AG08396 (cell line): ENCODE results near the gene NEK5.
"Not testable (repeated sequence)": the region's sequence is repeated elsewhere in the genome, so short reads cannot be mapped to it uniquely, and the experiment has no call there.

Experiments
- DNase-seq: peaks from one replicate; pipeline ENCODE4 v3.0.0; 2012; ENCODE audit warnings: low spot score, mixed read lengths

Gene NEK5, protein sequence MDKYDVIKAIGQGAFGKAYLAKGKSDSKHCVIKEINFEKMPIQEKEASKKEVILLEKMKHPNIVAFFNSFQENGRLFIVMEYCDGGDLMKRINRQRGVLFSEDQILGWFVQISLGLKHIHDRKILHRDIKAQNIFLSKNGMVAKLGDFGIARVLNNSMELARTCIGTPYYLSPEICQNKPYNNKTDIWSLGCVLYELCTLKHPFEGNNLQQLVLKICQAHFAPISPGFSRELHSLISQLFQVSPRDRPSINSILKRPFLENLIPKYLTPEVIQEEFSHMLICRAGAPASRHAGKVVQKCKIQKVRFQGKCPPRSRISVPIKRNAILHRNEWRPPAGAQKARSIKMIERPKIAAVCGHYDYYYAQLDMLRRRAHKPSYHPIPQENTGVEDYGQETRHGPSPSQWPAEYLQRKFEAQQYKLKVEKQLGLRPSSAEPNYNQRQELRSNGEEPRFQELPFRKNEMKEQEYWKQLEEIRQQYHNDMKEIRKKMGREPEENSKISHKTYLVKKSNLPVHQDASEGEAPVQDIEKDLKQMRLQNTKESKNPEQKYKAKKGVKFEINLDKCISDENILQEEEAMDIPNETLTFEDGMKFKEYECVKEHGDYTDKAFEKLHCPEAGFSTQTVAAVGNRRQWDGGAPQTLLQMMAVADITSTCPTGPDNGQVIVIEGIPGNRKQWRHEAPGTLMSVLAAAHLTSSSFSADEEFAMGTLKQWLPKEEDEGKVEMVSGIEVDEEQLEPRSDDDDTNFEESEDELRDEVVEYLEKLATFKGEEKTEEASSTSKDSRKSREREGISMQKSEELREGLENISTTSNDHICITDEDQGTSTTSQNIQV

DNA sequence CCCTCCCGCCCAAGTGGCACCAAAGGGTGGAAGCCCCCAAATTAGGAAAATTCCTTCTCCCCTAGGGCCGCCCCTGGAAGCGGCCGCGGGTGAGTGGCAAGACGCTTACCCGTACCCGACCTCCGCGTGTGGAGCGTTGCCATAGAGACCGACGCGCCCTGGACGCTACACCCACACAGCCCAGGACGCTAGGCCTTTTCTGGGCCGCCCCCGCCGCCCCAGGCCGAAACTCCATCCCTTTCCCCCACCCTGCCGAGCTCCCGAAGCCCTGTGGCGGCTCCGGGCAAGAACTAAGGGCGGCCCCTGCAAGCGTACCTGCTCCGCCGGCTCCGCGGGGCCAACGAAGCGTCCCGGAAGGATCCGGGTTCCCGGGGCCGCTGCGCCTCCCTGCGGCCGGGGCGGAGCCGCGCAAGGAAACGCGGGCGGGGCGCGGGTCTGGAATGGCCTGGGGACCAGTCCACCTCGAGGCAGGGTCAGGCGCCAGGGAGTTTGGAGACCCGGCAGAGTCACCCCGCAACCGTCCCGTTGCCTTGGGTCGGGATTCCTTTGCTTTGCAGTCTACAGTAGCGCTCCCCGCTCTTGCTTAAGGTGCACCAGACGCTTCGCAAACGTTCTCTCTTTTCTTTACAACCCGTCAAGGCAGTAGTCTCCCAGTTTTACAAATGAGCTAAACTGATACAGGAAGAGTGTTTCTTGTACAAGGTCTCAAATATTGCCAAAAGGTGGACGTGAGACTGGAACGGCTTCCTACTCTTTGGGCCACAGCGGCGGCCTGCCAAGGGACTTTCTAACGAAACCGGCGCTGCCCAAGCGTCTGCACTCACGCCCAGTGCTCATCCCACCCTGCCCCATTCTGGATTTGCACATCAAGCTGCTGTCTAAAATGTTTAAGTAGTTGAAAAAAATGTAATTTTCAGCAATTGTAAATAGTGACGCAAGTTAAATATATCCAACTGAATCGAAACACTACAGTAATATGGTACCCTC lies at the start of gene NEK5:
TSS of gene NEK5 (minus strand) at position 360 of the 987 bp plus-strand sequence. CDS start 1,591 bp downstream, outside the sequence.
- DNase-seq: peak; percentile 87

DNA sequence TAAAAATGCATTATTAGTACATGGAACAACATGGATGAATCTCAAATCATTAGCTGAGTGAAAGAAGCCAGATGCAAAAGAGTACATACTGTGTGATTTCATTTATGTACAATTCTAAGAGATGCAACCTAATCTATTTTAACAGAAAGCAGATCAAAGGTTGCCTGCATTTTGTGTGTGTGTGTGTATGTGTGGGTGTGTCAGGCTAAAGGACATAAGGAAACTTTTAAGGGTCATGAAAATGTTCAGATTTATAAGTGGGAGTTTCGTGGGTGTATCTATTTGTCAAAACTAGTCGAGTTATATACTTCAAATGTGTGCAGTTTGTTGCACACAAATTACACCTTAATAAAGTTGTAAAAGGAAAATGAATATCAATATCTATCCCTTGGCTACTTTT lies 48.4 kb upstream of the NEK5 start:
- DNase-seq: no peak

DNA sequence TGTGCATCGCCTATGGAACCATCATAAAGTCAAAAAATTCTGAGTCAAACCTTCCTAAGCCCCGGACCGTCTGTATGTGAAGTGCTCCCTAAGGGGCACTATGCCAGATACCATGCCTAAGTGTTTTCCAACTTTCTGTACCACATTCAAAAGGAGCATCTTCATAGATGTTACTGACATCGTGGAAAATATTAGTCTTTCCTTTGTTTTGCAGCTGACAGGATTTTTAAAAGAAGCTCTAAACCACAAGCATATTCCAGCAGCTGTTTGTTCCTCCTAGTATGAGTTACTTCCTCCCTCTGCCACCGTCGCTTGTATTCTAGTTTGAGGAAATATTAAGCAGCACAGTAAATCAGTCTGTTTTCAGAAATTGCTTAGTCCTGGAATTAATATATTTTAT lies 45.1 kb upstream of the NEK5 start:
- not testable (repeated sequence) for DNase-seq

DNA sequence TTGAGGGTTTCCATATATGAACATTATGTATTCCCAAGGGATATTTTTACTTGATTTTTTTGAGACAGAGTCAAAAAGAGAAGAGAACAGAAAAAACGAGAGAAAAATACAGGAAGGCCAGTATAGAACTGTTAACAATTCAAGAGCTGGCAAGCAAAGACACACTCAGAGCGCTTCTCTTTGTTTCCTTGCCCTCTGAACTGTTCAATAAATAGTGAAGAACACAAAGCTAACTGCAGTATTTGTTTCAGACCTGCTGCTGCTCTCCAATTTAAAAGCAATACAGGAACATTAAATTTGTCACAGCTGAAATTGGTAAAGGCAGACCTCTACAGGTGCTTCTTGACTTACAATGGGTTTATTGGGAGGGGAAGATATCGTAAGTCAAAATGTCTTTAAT lies 44.5 kb upstream of the NEK5 start:
- no peak for DNase-seq

DNA sequence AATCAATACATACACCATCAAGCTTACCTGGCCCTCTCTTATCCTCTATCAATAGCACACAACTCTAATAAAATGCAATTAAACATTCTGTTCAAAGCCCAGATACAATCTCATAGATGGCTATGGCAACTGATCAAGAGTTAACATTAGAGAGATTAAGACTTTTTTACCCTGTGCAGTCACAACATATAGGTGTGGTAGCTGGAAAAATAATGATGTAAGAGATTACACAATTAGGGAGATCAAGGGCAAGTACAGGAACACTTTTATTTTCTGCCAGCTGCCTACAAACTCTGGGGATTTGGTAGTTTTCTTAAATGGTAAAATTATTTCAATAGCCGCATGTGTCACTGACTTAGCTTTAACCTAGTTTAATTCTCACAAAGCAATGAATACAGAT lies 42.8 kb upstream of the NEK5 start:
- DNase-seq: not testable (repeated sequence)

DNA sequence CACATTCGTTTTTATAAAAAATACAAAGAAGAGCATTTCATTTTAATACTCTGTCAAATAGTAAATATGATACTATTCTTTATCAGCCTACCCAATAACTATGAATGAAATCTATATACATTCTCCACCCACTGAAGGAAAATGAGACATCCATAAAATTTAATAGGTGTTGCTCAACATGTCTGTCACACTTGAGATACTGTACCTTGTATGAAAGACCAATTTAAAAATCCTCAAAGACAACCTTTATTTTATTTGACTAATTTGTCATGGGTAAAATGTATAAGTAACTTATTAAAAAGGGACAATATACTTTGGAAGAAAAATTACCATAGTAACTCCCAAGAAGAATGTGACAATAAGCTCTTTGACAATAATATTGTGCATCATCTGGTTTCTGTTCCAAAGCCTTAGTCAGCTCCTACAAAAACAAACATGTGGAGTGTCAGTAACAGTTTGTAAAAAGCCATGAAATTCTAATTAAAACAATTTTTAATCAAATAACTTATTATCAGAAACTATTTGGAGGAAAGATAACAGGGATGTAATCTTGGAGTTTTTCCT lies 42.0 kb upstream of the NEK5 start:
- DNase-seq: not testable (repeated sequence)

DNA sequence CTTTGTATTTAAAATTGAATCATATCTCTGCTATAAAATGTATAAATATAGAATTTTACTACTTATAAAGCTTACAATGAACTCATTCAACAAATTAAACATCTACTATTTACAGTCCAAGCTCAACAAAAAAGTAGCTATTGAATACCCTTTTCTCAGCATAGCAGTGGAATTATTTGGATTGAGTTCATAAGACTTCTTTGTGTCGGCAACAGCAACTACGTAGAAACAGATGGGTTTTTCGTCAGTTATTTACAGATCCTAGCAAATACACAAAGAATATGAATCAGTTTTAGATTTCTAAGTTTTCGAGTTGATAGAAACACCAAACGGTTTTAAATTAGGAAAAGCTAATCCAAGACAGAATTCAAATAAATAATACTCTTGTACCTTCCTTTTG lies 41.0 kb upstream of the NEK5 start:
- DNase-seq: no peak

DNA sequence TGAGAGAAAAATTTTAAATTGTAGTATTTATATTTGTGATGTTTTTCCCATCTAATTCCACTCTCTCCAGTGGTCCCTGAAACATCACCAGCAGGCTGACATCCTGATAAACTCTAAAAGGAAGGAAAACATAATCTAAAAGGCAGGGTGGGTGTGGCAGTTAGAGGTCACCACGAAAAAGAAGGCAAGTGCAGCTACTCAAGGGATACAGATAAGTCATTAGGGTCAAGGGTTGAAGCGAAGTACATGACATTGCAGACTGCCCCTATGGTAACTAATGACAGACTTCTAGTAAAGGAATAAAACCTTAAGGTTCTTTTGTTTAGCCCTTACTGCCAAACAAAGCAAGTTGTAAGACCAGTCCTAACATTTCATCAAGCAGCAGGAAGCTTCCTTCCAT lies 36.5 kb upstream of the NEK5 start:
- no peak for DNase-seq

DNA sequence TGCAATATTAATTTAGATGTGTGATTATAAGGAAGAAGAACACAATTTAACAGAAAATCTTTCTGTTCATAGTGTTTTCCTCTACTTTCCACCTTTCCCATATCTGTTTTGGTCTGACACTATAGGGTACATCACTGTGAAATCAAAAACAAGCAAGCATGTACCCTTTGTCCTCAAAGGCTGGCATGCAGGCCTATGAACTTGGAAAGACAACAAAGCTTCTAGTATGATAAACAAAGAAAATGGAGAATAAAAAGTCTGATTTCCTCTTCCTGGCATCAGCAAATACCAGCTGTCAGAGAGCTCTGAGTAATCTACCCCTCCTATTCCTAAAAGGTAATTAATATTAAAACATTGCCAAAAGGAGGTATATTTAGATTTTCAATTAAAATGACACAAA lies 36.1 kb upstream of the NEK5 start:
- DNase-seq: no peak

DNA sequence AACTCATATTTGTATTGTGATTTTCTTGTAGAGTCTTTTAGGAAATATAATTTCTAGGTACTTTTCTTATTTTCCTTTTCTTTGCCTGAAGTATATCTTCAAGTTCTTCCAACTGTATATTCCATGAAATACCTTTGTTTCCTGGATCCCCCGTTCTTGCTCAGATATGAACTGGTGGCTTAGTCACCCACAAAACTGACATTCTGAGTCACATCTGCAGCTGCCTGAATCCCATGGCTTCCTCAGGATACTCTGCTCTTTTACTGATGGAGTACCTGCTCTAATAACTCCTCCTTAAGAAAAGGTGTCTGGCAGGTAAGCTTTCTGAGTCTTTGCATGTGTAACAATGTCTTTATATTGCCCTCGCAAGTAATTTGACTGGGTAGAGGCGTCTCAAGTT lies 35.0 kb upstream of the NEK5 start:
- not testable (repeated sequence) for DNase-seq

DNA sequence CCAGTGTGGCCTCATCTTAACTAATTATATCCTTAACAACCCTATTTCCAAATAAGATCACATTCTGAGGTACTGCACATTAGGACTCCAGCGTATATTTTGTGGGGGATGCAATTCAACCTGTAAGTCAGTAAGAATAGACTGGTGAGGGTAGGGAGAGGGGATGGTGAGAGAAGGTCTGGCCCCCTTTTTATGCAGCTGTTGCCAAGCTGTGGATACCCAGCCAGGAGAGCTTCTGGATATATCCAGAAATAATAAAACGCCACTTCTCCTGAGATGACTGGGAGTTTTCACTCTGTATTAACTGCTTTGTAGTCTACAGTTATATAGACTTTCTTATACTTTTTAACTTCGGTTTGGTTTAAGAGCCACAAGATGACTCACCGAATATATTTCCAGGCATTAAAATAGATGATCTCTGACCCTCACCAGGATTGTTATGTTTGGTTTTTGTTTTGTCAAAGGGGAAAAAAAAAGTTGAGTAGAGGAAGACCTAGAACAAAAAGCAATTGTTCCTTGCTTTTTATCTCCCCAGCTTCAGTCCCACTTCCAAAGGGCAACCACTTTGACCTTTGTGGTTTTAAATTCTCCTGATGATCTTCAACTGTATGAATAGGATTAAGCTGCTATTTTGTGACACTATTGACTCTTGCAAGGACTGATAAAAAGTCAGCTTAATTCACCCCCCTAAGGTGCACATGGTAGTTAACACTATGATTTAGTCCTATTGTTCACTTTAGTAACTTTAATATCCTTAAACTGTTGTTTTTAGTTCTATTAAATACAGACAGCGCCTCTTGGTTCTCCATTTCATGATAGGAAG lies 33.6 kb upstream of the NEK5 start:
- peak; percentile 11 for DNase-seq

DNA sequence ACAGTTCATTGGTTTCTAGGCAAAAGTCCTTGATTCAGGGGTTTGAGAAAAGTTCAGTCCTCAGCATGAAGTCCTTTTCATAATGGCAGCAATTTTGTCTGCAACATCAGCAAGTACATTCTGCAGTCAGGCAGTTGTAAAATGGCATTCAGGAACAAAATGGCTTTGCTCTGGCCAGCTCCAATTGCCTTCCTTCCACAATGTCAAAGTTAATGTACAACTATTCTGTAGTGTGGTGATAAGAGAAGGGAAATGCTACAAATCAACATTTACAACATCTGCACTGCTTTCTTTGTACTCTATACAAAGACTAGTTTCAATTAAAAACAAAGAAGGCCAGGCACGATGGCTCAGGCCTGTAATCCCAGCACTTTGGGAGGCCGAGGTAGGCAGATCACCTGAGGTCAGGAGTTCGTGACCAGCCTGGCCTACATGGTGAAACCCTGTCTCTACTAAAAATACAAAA lies 32.3 kb upstream of the NEK5 start:
- DNase-seq: no peak

DNA sequence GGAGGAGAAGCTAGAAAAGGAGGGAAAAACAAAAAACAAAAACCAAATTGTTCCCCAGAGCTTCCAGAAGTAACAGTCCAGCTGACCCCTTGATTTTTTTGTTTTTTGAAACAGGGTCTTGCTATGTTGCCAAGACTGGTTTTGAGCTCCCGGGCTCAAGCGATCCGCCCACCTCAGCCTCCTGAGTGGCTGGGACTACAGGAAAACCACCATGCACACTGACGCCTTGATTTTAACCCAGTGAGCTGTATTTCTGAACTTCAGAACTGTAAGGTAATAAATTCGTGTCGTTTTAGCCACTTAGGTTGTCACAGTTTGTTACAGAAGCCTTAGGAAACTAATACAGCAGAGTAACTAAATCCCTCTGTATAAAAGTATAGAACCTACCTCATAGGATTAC lies 31.6 kb upstream of the NEK5 start:
- no peak for DNase-seq

DNA sequence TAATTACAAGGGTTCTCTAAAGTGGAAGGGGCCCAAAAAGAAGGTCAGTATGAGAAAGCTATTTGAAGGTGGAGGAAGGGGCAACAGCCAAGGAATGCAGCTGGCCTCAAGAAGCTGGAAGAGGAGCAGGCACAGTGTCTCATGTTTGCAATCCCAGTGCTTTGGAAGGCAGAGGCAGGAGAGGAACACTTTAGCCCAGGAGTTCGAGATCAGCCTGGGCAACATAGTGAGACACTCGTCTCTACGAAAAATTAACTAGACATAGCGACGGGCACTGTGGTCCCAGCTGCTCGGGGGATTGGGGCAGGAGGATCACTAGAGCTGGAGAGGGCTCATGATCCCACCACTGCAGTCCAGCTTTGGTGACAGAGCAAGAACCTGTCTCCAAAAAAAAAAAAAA lies 31.2 kb upstream of the NEK5 start:
- no peak for DNase-seq

DNA sequence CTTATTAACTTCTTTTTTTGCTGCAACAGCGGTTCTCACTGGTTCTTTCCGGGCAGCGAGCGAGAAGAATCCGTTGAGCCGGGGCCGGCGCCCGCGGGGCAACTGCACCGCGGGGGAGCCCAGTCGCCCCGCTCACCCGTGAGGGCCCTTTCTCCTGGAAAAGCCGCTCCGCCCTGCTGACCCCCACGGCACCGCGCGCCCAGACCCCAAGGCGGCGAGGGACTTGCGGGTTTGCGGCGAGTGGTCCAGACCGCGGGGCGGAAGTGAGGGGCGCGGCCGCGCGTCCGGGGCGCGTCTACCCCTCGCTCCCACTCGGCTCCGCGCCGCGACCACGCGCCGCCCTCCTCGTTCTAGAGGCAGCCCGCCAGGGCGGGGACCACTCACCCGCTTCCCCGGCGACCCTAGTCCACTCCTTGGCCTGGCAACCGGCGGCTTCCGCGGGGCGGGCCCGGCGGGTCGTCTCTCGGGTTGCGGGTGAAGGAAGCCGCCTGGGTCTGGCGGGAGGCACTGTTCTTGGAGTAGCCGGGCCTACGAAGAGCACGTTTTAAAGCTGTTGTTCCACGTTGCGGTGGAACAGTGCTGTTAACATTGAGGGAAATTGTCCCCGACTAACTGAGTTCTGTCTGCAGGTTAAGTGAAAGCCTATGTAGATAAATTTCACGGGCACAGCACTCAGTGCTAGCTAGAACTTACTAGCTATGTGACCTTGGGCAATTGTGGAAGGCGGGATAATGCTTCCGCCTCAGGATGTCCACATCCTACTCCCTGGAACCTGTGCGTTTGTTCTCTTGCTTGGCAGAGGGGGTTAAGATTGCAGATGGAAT lies 30.5 kb upstream of the NEK5 start, which contains the start of gene NEK3:
TSS of gene NEK3 (minus strand) at position 439 of the 824 bp plus-strand sequence. CDS start 3,406 bp downstream, outside the sequence.
- DNase-seq: peak; percentile 84

DNA sequence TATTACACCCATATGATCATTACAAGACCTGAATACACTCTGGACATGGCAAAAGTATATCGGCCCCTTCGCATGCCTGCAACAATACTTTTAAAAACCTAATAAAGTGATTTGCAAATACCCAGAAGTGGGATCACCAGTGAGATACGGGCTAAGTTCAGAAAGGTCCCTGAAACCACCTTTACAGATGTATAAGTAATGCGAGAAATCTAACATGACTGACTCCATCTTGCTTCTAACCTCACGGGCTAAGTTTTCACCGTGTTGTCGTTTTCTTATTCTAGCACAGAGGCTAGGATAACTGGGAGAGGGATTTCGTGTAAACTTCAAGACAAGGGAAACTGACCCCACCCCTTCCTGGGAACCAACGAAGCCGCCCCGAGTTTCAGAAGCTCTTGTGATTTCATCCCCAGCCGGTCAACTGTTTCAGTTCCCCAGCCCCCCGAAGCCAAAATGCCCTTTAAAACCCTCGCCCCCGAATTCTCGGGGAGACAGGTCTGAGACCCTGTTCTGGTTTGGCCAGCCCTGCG lies 29.8 kb upstream of the NEK5 start:
- DNase-seq: peak; percentile 56

DNA sequence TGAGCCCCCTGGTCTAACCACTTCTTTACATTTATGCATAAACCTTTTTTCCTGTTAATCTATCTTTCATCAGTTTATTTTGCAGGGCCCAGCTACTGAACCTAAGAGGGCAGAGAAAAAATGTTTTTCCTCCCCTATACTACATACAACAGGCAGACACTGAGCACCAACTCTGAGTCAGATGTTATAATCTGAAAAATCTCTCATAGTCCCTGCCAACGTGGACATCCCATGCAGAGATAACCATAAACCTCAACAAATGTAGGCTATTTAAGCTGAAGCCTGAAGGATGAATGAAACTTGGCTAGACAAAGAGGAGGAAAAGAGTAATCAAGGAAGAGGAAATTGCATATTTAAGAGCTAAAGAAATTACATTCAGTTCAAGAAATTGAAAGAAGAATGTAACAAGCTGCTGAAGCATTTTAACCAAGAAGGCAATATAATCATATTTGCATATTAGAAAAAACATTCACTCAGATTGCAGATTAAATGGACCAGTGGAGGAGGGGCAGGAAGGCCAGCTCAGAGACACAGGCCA lies 27.9 kb upstream of the NEK5 start:
- peak; percentile 12 for DNase-seq

DNA sequence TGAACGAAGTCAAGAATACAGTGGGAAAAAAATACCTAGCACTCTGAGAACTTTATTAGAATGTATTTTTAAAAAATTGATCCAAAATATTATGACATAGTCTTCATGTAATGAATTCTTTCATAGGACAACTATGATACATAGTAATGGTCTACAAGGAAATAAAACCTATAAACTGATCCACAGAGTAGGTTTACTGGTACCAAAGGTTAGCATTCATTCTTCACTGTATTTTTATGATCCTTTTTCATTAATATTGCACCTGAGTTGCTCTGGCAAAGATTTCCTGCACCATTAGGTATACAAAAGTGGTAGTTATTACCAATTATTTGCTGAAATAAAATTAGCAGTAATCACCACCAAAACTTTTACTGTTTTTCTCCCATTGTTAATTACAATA lies 26.3 kb upstream of the NEK5 start:
- DNase-seq: no peak

DNA sequence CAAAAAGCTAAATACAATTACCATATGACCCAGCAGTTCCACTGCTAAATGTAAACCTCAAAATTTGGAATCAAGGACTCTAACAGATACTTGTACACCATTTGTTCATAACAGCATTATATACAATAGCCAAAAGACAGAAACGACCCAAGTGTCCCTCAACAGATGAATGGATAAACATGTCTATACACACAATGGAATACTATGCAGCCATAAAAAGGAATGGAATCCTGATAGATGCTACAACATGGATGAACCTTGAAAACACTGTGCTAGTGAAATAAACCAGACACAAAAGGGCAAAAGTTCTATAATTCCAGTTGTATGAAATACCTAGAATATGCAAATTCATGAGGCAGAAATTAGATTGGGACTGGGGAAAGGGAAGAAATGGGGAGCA lies 18.4 kb upstream of the NEK5 start:
- no peak for DNase-seq
